Measurements from ENCODE around the gene TOGARAM1.

The TOGARAM1 gene

GRCh38 chr14:44988694-44989093, 26.7 kb downstream of the TOGARAM1 start:
- no peaks in the 10 kb centered on the region for H3K4me1 Mint-ChIP-seq

GRCh38 chr14:44989497-44990440, 27.8 kb downstream of the TOGARAM1 start:
- ATAC-seq (no peak), DNase-seq (no peak)
- no peaks in the 10 kb centered on the region for H3K9me3 Mint-ChIP-seq
- H3K4me3 Mint-ChIP-seq: no peak overlapping the region
- H3K4me1 Mint-ChIP-seq: no peaks in the 10 kb centered on the region
- H3K27me3 Mint-ChIP-seq: no peaks in the 10 kb centered on the region
- no peak overlapping the region for H3K27ac Mint-ChIP-seq

More at GRCh38 chr14:44988694-44989093, 26.7 kb downstream of the TOGARAM1 start:
- ATAC-seq (no peak), DNase-seq (no peak)
- Mint-ChIP-seq H3K9me3 (no peaks in the 10 kb centered on the region), H3K27me3 (no peaks in the 10 kb centered on the region), H3K4me3 (no peak overlapping the region), H3K27ac (no peak overlapping the region)

- no peak for ATAC-seq
- DNase-seq: no peak
- Mint-ChIP-seq H3K27ac (no peak overlapping the region), H3K9me3 (no peaks in the 10 kb centered on the region), H3K27me3 (no peaks in the 10 kb centered on the region), H3K4me1 (no peaks in the 10 kb centered on the region), H3K4me3 (no peak overlapping the region)
These were observed 28.5 kb downstream of the TOGARAM1 start for GRCh38 chr14:44990533-44990932.

GRCh38 chr14:44995196-44995595, 33.2 kb downstream of the TOGARAM1 start:
- Mint-ChIP-seq H3K9me3 (no peaks in the 10 kb centered on the region), H3K4me1 (no peaks in the 10 kb centered on the region), H3K27me3 (no peaks in the 10 kb centered on the region), H3K4me3 (no peak overlapping the region), H3K27ac (peak overlapping the region in 1 of 2 donors; percentile 38)
- DNase-seq: no peak
- ATAC-seq: no peak

- DNase-seq (no peak), ATAC-seq (no peak)
- Mint-ChIP-seq H3K9me3 (no peaks in the 10 kb centered on the region), H3K4me1 (no peaks in the 10 kb centered on the region), H3K27me3 (no peaks in the 10 kb centered on the region), H3K4me3 (no peak overlapping the region), H3K27ac (no peak overlapping the region)
These were observed 33.8 kb downstream of the TOGARAM1 start for GRCh38 chr14:44995770-44996294.

- no peak overlapping the region for H3K4me3 Mint-ChIP-seq
- DNase-seq (no peak), ATAC-seq (no peak)
- no peaks in the 10 kb centered on the region for H3K27me3 Mint-ChIP-seq
- H3K4me1 Mint-ChIP-seq: no peaks in the 10 kb centered on the region
- H3K27ac Mint-ChIP-seq: no peak overlapping the region
- H3K9me3 Mint-ChIP-seq: no peaks in the 10 kb centered on the region
These were observed 41.9 kb downstream of the TOGARAM1 start for GRCh38 chr14:45003924-45004323.

- ATAC-seq (no peak), DNase-seq (no peak)
- Mint-ChIP-seq H3K4me3 (no peak overlapping the region), H3K9me3 (no peaks in the 10 kb centered on the region), H3K27ac (no peak overlapping the region), H3K4me1 (no peaks in the 10 kb centered on the region), H3K27me3 (no peaks in the 10 kb centered on the region)
These were observed 53.1 kb downstream of the TOGARAM1 start for GRCh38 chr14:45015133-45015532.

GRCh38 chr14:45028107-45028626, 66.2 kb downstream of the TOGARAM1 start:
- H3K27ac Mint-ChIP-seq: peak overlapping the region in 1 of 2 donors; percentile 33
- ATAC-seq (no peak), DNase-seq (no peak)
- no peaks in the 10 kb centered on the region for H3K9me3 Mint-ChIP-seq
- H3K4me3 Mint-ChIP-seq: no peak overlapping the region
- no peaks in the 10 kb centered on the region for H3K27me3 Mint-ChIP-seq
- H3K4me1 Mint-ChIP-seq: no peaks in the 10 kb centered on the region

GRCh38 chr14:45034730-45035129, 72.7 kb downstream of the TOGARAM1 start:
- Mint-ChIP-seq H3K27me3 (no peaks in the 10 kb centered on the region), H3K27ac (no peak overlapping the region), H3K4me3 (no peak overlapping the region), H3K4me1 (no peaks in the 10 kb centered on the region), H3K9me3 (no peaks in the 10 kb centered on the region)
- ATAC-seq (no peak), DNase-seq (no peak)

GRCh38 chr14:45038256-45038655, 76.3 kb downstream of the TOGARAM1 start:
- no peak overlapping the region for H3K27ac Mint-ChIP-seq
- no peaks in the 10 kb centered on the region for H3K9me3 Mint-ChIP-seq
- H3K27me3 Mint-ChIP-seq: no peaks in the 10 kb centered on the region
- ATAC-seq (no peak), DNase-seq (no peak)
- no peaks in the 10 kb centered on the region for H3K4me1 Mint-ChIP-seq
- no peak overlapping the region for H3K4me3 Mint-ChIP-seq

GRCh38 chr14:45038865-45039264, 76.9 kb downstream of the TOGARAM1 start:
- no peak for ATAC-seq
- H3K27me3 Mint-ChIP-seq: no peaks in the 10 kb centered on the region
- no peak overlapping the region for H3K4me3 Mint-ChIP-seq
- H3K4me1 Mint-ChIP-seq: no peaks in the 10 kb centered on the region
- no peak for DNase-seq
- H3K27ac Mint-ChIP-seq: no peak overlapping the region
- no peaks in the 10 kb centered on the region for H3K9me3 Mint-ChIP-seq

GRCh38 chr14:45039390-45039789, 77.4 kb downstream of the TOGARAM1 start:
- H3K9me3 Mint-ChIP-seq: no peaks in the 10 kb centered on the region
- DNase-seq: no peak
- H3K27me3 Mint-ChIP-seq: no peaks in the 10 kb centered on the region
- H3K27ac Mint-ChIP-seq: no peak overlapping the region
- ATAC-seq: no peak
- H3K4me3 Mint-ChIP-seq: no peak overlapping the region
- H3K4me1 Mint-ChIP-seq: no peaks in the 10 kb centered on the region

- no peaks in the 10 kb centered on the region for H3K9me3 Mint-ChIP-seq
- H3K4me1 Mint-ChIP-seq: no peaks in the 10 kb centered on the region
- no peak overlapping the region for H3K4me3 Mint-ChIP-seq
- ATAC-seq: no peak
- no peak overlapping the region for H3K27ac Mint-ChIP-seq
- no peak for DNase-seq
- no peaks in the 10 kb centered on the region for H3K27me3 Mint-ChIP-seq
These were observed 79.7 kb downstream of the TOGARAM1 start for GRCh38 chr14:45041641-45042040.

GRCh38 chr14:45044638-45045037, 82.6 kb downstream of the TOGARAM1 start:
- no peaks in the 10 kb centered on the region for H3K4me1 Mint-ChIP-seq
- no peaks in the 10 kb centered on the region for H3K9me3 Mint-ChIP-seq
- no peak overlapping the region for H3K4me3 Mint-ChIP-seq
- no peaks in the 10 kb centered on the region for H3K27me3 Mint-ChIP-seq
- no peak overlapping the region for H3K27ac Mint-ChIP-seq
- no peak for ATAC-seq
- DNase-seq: no peak

GRCh38 chr14:45048385-45048784, 86.4 kb downstream of the TOGARAM1 start:
- Mint-ChIP-seq H3K27me3 (no peaks in the 10 kb centered on the region), H3K4me3 (no peak overlapping the region), H3K9me3 (no peaks in the 10 kb centered on the region), H3K4me1 (no peaks in the 10 kb centered on the region), H3K27ac (no peak overlapping the region)
- no peak for DNase-seq
- ATAC-seq: no peak

- H3K9me3 Mint-ChIP-seq: no peaks in the 10 kb centered on the region
- H3K27ac Mint-ChIP-seq: no peak overlapping the region
These were observed 89.2 kb downstream of the TOGARAM1 start for GRCh38 chr14:45051180-45051579.

More at GRCh38 chr14:45051180-45051579, 89.2 kb downstream of the TOGARAM1 start:
- Mint-ChIP-seq H3K27me3 (no peaks in the 10 kb centered on the region), H3K4me1 (no peaks in the 10 kb centered on the region), H3K4me3 (no peak overlapping the region)
- DNase-seq (no peak), ATAC-seq (no peak)

Measured in stimulated activated naive CD8-positive, alpha-beta T cell treated with anti-CD3 and anti-CD28 coated beads, Interleukin-15, amount 100 ng/mL, for 72 hours (primary cell).